Peyer's patch (tissue), 4 donors: ENCODE data around the gene SLC26A11. TPM values are rescaled to one million over a fixed set of nuclear protein-coding genes. Genes with fewer than 3 reads are reported as not detected.

Experiments
- DNase-seq, 3 donors: peaks; one replicate each; pipeline ENCODE4 v3.0.0-alpha.2; 2017 to 2019
- H3K27ac ChIP-seq, 4 donors: fragments of 200-600 bp; sonication (generic); one replicate each; pipeline ENCODE4 v1.5.1; 2016 to 2019
- H3K27me3 ChIP-seq, 2 donors: fragments of 200-600 bp; sonication (generic); one replicate each; pipeline ENCODE4 v1.5.1; 2019
- H3K36me3 ChIP-seq, 3 donors: fragments of 200-600 bp; sonication (generic); one replicate each; pipeline ENCODE4 v1.5.1; 2016 to 2019
- H3K4me1 ChIP-seq, 4 donors: fragments of 200-600 bp; sonication (generic); one replicate each; pipeline ENCODE4 v1.5.1; 2016 to 2019
- H3K4me3 ChIP-seq, 4 donors: fragments of 200-600 bp; sonication (generic); 1 replicate in 3 of 4; 2 replicates in 1 of 4; pipeline ENCODE4 v1.5.1; 2016 to 2019; ENCODE audit warnings: mild to moderate bottlenecking in 1 of 4
- H3K9me3 ChIP-seq, 4 donors: fragments of 200-600 bp; sonication (generic); one replicate each; pipeline ENCODE4 v1.5.1; 2016 to 2019; ENCODE audit warnings: mild to moderate bottlenecking in 1 of 4
- POLR2A ChIP-seq, 2 donors: fragments of 450-650 bp; IDR thresholded peaks; one replicate each; pipeline ENCODE4 v1.5.1; 2017; ENCODE audit warnings: antibody characterized with exemption in 2 of 2, mild to moderate bottlenecking in 2 of 2, moderate library complexity in 2 of 2
- total RNA-seq, 4 donors: library from RNA; depleted of rRNA; stranded (reverse); fragments of >200 nt; gene quantifications; one replicate each; pipeline ENCODE4 v1.1.0, GENCODE V29; 2016
- TF ChIP-seq, protein P1 (sequence below), 6 experiments: fragments of 450-650 bp in 4 of 6; fragments of 200-600 bp in 2 of 6; sonication (generic) in 1 of 6; IDR thresholded peaks; one replicate each; pipeline ENCODE4 v1.5.1; 2017 to 2019; ENCODE audit warnings: antibody characterized with exemption in 6 of 6, mild to moderate bottlenecking in 3 of 6, moderate library complexity in 1 of 6

SLC26A11 gene
- total RNA-seq, 4 donors from 2014 or later: 28.1 to 42.9 (median 33.1) TPM

DNA sequence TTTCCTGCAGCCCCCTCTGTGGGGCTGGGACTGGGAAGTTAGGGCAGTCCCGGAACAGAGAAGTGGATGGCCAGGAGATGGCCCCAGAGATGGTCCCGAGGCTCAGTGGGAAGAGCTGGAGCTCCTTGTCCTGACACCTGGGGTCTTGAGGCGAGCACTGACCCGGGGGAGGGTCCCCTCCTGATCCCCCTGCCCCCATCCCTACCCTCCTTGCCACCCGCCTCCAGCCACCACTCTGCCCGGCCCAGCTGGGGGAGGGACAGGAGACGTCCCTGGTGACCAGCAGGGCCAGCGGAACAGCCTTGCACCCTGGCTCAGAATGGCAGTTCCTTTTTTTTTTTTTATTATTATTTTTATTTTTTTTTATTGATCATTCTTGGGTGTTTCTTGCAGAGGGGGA, 26.5 kb downstream of the SLC26A11 start:
- Histone ChIP-seq H3K36me3 (peaks cover 0 to 35% (median 0%) of the 10 kb centered on the region in 3 donors), H3K4me1 (no peaks in the 10 kb centered on the region)
- TF ChIP-seq, protein P1, sequence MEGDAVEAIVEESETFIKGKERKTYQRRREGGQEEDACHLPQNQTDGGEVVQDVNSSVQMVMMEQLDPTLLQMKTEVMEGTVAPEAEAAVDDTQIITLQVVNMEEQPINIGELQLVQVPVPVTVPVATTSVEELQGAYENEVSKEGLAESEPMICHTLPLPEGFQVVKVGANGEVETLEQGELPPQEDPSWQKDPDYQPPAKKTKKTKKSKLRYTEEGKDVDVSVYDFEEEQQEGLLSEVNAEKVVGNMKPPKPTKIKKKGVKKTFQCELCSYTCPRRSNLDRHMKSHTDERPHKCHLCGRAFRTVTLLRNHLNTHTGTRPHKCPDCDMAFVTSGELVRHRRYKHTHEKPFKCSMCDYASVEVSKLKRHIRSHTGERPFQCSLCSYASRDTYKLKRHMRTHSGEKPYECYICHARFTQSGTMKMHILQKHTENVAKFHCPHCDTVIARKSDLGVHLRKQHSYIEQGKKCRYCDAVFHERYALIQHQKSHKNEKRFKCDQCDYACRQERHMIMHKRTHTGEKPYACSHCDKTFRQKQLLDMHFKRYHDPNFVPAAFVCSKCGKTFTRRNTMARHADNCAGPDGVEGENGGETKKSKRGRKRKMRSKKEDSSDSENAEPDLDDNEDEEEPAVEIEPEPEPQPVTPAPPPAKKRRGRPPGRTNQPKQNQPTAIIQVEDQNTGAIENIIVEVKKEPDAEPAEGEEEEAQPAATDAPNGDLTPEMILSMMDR (IDR thresholded peaks at IDR 0.05): no peak
- no peak for TF ChIP-seq POLR2A (IDR thresholded peaks at IDR 0.05)

DNA sequence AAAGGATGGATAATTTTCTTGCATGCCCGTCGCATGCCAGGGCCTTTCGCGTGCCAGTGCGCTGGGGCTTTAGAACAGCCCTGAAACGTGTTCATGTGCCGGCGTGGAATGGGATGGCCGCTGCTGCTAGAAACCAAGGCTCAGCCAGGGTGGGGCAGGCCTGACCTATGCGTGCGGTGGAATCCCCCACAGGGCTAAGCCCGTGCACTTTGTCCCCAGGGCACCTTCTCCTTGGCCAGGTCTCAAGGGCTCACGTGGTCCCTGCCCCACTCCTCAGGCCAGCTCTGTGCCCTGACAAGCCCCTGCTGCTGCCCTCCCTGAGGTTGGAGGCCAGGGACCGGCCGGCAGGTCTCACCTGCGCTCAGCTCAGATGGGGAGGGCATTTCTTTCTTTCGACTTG, 27.3 kb downstream of the SLC26A11 start:
- Histone ChIP-seq H3K9me3 (no peaks in the 10 kb centered on the region), H3K4me3 (no peak overlapping the region), H3K27me3 (no peaks in the 10 kb centered on the region), H3K27ac (no peak overlapping the region), H3K4me1 (no peaks in the 10 kb centered on the region), H3K36me3 (peaks cover 0 to 30% (median 0%) of the 10 kb centered on the region in 3 donors)
- peak in 1 of 3 donors; percentile 44 for DNase-seq
- TF ChIP-seq POLR2A (IDR thresholded peaks at IDR 0.05): no peak
- TF ChIP-seq, protein P1 (IDR thresholded peaks at IDR 0.05): no peak

More for the DNA sequence above, 26.5 kb downstream of the SLC26A11 start:
- Histone ChIP-seq H3K9me3 (no peaks in the 10 kb centered on the region), H3K27me3 (no peaks in the 10 kb centered on the region), H3K27ac (no peak overlapping the region), H3K4me3 (no peak overlapping the region)
- DNase-seq: no peak

DNA sequence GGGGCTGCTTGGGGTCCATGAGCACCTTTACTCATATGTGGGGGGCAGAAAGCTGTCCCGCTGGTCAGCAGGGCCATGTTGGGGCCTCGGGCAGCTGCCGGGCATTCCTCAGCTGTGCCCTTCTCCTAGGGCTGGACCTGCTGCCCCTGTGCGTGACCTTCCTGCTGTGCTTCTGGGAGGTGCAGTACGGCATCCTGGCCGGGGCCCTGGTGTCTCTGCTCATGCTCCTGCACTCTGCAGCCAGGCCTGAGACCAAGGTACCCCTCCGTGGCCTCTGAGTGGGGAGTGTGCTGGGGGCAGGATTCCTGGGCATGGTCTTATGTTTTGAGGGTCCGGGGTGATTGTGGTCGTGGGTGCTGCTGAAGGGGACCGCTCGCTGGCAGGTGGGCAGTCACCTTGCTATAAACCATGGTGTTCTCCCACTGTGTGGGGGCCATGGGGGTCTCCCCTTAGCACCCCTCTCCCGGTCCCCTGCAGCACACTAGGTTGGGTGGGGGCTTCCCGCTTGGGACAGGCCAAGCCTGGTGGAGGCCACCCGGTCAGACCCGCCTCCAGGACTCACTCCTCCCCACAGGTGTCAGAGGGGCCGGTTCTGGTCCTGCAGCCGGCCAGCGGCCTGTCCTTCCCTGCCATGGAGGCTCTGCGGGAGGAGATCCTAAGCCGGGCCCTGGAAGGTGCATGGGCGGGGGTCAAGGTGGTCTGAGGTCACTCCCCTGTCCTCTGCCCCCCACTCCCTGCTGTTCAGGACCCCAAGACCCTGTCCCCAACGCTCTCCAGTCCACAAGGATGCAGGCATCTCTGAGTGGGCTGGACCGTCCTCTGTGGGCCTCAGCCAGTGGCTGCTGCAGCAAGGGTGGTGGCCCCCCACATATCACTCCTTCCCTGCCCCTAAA, 28.0 kb downstream of the SLC26A11 start:
- Histone ChIP-seq H3K4me1 (no peaks in the 10 kb centered on the region), H3K9me3 (no peaks in the 10 kb centered on the region), H3K36me3 (peaks cover 0 to 31% (median 0%) of the 10 kb centered on the region in 3 donors), H3K27ac (no peak overlapping the region), H3K4me3 (no peak overlapping the region), H3K27me3 (no peaks in the 10 kb centered on the region)
- peak in 1 of 3 donors; percentile 46 for DNase-seq
- TF ChIP-seq, protein P1 (IDR thresholded peaks at IDR 0.05): no peak
- no peak for TF ChIP-seq POLR2A (IDR thresholded peaks at IDR 0.05)

DNA sequence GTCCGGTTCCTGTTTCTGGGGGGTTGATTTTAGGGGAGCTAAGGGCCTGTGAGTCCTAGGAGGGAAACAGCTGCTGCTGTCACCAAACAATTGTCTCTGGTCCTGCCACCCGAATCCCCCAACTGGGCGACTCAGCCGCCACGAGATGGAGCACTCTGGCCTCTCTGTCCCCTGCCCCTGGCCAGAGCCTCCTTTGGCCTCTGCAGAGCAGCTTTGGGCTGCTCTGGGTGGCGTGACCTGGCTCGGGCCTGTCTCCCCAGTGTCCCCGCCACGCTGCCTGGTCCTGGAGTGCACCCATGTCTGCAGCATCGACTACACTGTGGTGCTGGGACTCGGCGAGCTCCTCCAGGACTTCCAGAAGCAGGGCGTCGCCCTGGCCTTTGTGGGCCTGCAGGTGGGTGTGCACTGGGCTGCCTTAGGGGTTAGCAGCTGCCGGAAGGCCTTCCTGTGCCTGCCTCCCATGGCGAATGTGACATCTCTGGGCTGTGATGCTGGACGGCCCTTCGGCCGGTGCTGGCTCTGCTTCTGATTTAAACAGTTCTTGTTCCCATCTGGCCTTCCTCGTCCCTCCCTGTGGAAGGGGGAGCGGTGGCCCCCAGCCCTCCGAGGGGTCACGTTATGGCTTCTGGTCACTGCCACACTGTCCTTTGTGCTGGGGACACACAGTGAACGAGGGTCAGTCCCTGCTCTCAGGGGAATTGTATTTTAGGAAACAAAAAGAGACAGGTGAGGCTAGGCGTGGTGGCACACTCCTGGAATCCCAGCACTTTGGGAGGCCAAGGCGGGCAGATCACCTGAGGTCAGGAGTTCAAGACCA, 28.9 kb downstream of the SLC26A11 start:
- Histone ChIP-seq H3K9me3 (no peaks in the 10 kb centered on the region), H3K4me1 (no peaks in the 10 kb centered on the region), H3K36me3 (peaks cover 0 to 26% (median 0%) of the 10 kb centered on the region in 3 donors), H3K4me3 (no peak overlapping the region), H3K27me3 (no peaks in the 10 kb centered on the region), H3K27ac (no peak overlapping the region)
- DNase-seq: peak in 1 of 3 donors; percentile 25
- no peak for TF ChIP-seq POLR2A (IDR thresholded peaks at IDR 0.05)
- TF ChIP-seq, protein P1 (IDR thresholded peaks at IDR 0.05): no peak

DNA sequence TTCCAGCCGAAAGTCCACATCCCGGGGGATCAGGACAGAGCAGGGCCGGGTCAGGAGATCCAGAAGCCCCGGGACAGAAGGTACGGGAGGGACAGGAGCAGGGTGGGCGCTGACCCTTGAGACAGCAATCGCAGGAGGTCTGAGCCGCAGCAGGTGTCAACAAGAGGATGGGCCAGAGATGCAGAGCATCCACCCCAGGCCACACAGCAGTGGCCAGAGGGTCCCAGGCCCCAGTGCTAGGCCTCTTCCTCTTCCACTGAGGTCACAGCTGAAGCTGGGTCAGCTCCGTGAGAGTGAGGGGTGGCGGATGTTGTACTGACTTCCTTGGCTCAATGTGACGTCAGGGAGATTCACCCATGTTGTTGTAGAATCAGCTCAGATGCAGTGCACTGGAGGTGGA, 31.7 kb downstream of the SLC26A11 start:
- H3K36me3 ChIP-seq: peaks cover 0 to 13% (median 0%) of the 10 kb centered on the region in 3 donors

More for the DNA sequence above, 31.7 kb downstream of the SLC26A11 start:
- H3K27me3 ChIP-seq: no peaks in the 10 kb centered on the region
- H3K9me3 ChIP-seq: no peaks in the 10 kb centered on the region
- DNase-seq: peak in 1 of 3 donors; percentile 15
- H3K4me3 ChIP-seq: no peak overlapping the region
- no peak overlapping the region for H3K27ac ChIP-seq
- no peak for TF ChIP-seq POLR2A (IDR thresholded peaks at IDR 0.05)
- TF ChIP-seq, protein P1 (IDR thresholded peaks at IDR 0.05): no peak
- H3K4me1 ChIP-seq: peaks cover 0 to 16% (median 2%) of the 10 kb centered on the region in 4 donors
